Osteocyte (in vitro differentiated cells): ENCODE results near the gene MMP20. TPM values are rescaled to one million over a fixed set of nuclear protein-coding genes. Genes with fewer than 3 reads are reported as not detected.

ENCODE experiments used
- DNase-seq: peaks from one replicate; pipeline ENCODE4 v3.0.0; 2021; ENCODE audit warnings: mixed read lengths; ENCODE audit not compliant: unreplicated experiment; ENCODE audit errors: extremely low spot score
- H3K27ac Mint-ChIP-seq: one replicate; pipeline ENCODE4 v1.8.0; 2021; ENCODE audit warnings: mild to moderate bottlenecking, mixed read lengths; ENCODE audit not compliant: unreplicated experiment
- H3K27me3 Mint-ChIP-seq: one replicate; pipeline ENCODE4 v1.8.0; 2021; ENCODE audit warnings: mixed read lengths; ENCODE audit not compliant: unreplicated experiment
- H3K36me3 Mint-ChIP-seq: one replicate; pipeline ENCODE4 v1.8.0; 2021; ENCODE audit warnings: mixed read lengths; ENCODE audit not compliant: unreplicated experiment
- H3K4me1 Mint-ChIP-seq: one replicate; pipeline ENCODE4 v1.8.0; 2021; ENCODE audit warnings: mixed read lengths; ENCODE audit not compliant: unreplicated experiment
- H3K4me3 Mint-ChIP-seq: one replicate; pipeline ENCODE4 v1.8.0; 2021; ENCODE audit warnings: mild to moderate bottlenecking, moderate library complexity, mixed read lengths; ENCODE audit not compliant: unreplicated experiment
- H3K9me3 Mint-ChIP-seq: one replicate; pipeline ENCODE4 v1.8.0; 2021; ENCODE audit warnings: mixed read lengths; ENCODE audit not compliant: unreplicated experiment
- CTCF ChIP-seq: fragments of 200-600 bp; sonication (generic); IDR thresholded peaks from 2 replicates; pipeline ENCODE4 v1.5.0; 2021; ENCODE audit warnings: antibody characterized with exemption, mild to moderate bottlenecking, moderate library complexity
- total RNA-seq: library from RNA; stranded (reverse); gene quantifications from 2 replicates; pipeline ENCODE4 v1.2.1, GENCODE V29; 2021

MMP20 gene
- total RNA-seq, 1 donor from 2014 or later, result not detected

- no peak for DNase-seq
- Mint-ChIP-seq H3K4me1 (peaks cover 21% of the 10 kb centered on the region), H3K27me3 (no peaks in the 10 kb centered on the region), H3K4me3 (no peak overlapping the region), H3K9me3 (no peaks in the 10 kb centered on the region), H3K36me3 (no peaks in the 10 kb centered on the region), H3K27ac (no peak overlapping the region)
- TF ChIP-seq CTCF, result no peak
These were observed 20.3 kb downstream of the MMP20 start for GRCh38 chr11:102604875-102605274.

- DNase-seq, result no peak
- Mint-ChIP-seq H3K9me3 (no peaks in the 10 kb centered on the region), H3K4me1 (peaks cover 28% of the 10 kb centered on the region), H3K4me3 (no peak overlapping the region), H3K36me3 (no peaks in the 10 kb centered on the region), H3K27ac (no peak overlapping the region), H3K27me3 (no peaks in the 10 kb centered on the region)
- no peak for TF ChIP-seq CTCF
These were observed 21.1 kb downstream of the MMP20 start for GRCh38 chr11:102604011-102604410.

- Mint-ChIP-seq H3K4me3 (no peak overlapping the region), H3K9me3 (no peaks in the 10 kb centered on the region), H3K27me3 (no peaks in the 10 kb centered on the region), H3K27ac (no peak overlapping the region), H3K36me3 (no peaks in the 10 kb centered on the region), H3K4me1 (peaks cover 30% of the 10 kb centered on the region)
- no peak for DNase-seq
- no peak for TF ChIP-seq CTCF
These were observed 21.6 kb downstream of the MMP20 start for GRCh38 chr11:102603576-102603975.

GRCh38 chr11:102603091-102603490 is 22.0 kb downstream of the MMP20 start:
- Mint-ChIP-seq H3K27me3 (no peaks in the 10 kb centered on the region), H3K27ac (peak overlapping the region; percentile 55), H3K4me3 (no peak overlapping the region), H3K9me3 (no peaks in the 10 kb centered on the region), H3K36me3 (no peaks in the 10 kb centered on the region), H3K4me1 (peaks cover 30% of the 10 kb centered on the region)
- no peak for DNase-seq
- no peak for TF ChIP-seq CTCF

GRCh38 chr11:102600666-102601065 is 24.5 kb downstream of the MMP20 start:
- no peak for TF ChIP-seq CTCF
- no peak for DNase-seq
- Mint-ChIP-seq H3K36me3 (no peaks in the 10 kb centered on the region), H3K9me3 (no peaks in the 10 kb centered on the region), H3K27me3 (no peaks in the 10 kb centered on the region), H3K4me1 (peaks cover 30% of the 10 kb centered on the region), H3K27ac (peak overlapping the region; percentile 39), H3K4me3 (no peak overlapping the region)
